Prostate gland (tissue), 2 donors: ENCODE measurements around the gene NR3C1. TPM values are rescaled to one million over a fixed set of nuclear protein-coding genes. Genes with fewer than 3 reads are reported as not detected.

Source experiments
- DNase-seq: peaks from one replicate; pipeline ENCODE4 v3.0.0-alpha.2; 2019; ENCODE audit warnings: low spot score
- H3K27ac ChIP-seq, 2 donors: fragments of 200-600 bp; sonication (generic); 2 replicates each; pipeline ENCODE4 v1.5.1; 2017 to 2019
- H3K27me3 ChIP-seq: fragments of 200-600 bp; sonication (generic); replicated peaks from 2 replicates; pipeline ENCODE4 v1.5.1; 2019; ENCODE audit not compliant: insufficient read depth
- H3K36me3 ChIP-seq, 2 donors: fragments of 200-600 bp; sonication (generic); 1 replicate in 1 of 2; 2 replicates in 1 of 2; pipeline versions ENCODE4 v1.5.1 to v1.8.1; 2017 to 2019
- H3K4me1 ChIP-seq: fragments of 200-600 bp; sonication (generic); replicated peaks from 2 replicates; pipeline ENCODE4 v1.5.1; 2019
- H3K4me3 ChIP-seq, 2 donors: fragments of 200-600 bp; sonication (generic); 2 replicates each; pipeline ENCODE4 v1.5.1; 2017 to 2019
- H3K9me3 ChIP-seq: fragments of 200-600 bp; sonication (generic); 2 replicates; pipeline ENCODE4 v1.5.1; 2017
- POLR2A ChIP-seq: fragments of 450-650 bp; IDR thresholded peaks from one replicate; pipeline ENCODE4 v1.6.1; 2016; ENCODE audit warnings: antibody characterized with exemption, mild to moderate bottlenecking
- POLR2AphosphoS5 ChIP-seq: sonication (generic); formaldehyde crosslinking; IDR thresholded peaks from one replicate; pipeline ENCODE4 v1.6.1; 2017; ENCODE audit warnings: antibody characterized with exemption
- WGBS: methylation state at CpG from one replicate; pipeline ENCODE4 v1.1.5; 2018; 5-methylcytosine and 5-hydroxymethylcytosine counted together
- intact Hi-C: fragments of 100-400 bp; cut with DNase I; formaldehyde crosslinking; loops from one replicate; pipeline ENCODE4 v1.14.2; 2022
- total RNA-seq, 2 donors: library from RNA; depleted of rRNA; stranded (reverse); fragments of >200 nt; gene quantifications; one replicate each; pipeline ENCODE4 v1.1.0, GENCODE V29; 2016
- TF ChIP-seq, protein P1 (sequence below), 4 experiments: fragments of 200-600 bp in 2 of 4; fragments of 450-650 bp in 2 of 4; sonication (generic) in 2 of 4; IDR thresholded peaks; 1 replicate in 3 of 4; 2 replicates in 1 of 4; pipeline ENCODE4 v1.5.1; 2016 to 2019; ENCODE audit warnings: antibody characterized with exemption in 4 of 4, mild to moderate bottlenecking in 2 of 4, moderate library complexity in 2 of 4

Gene NR3C1
- total RNA-seq, 2 donors from 2014 or later: 42.4 to 55.5 TPM

DNA sequence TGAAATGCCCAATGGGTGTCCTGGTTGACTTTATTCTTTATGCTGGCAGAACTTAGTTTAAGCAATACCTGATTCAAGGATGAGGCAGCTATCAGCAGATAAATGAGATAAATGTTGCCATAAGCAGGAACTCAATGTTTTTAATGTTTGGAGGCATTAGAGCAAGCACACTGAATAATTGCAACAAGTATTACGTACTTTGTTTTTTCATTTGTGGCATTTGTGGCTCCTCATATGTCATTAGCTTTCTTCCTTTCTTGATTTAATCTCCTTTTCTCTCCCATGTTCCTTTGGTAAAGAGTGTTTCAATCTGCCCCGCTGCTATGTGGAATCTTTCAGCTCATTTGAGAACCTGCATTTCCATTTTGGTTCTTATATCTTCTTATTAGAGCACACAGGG lies 6.4 kb upstream of the NR3C1 start:
- TF ChIP-seq, protein P1, sequence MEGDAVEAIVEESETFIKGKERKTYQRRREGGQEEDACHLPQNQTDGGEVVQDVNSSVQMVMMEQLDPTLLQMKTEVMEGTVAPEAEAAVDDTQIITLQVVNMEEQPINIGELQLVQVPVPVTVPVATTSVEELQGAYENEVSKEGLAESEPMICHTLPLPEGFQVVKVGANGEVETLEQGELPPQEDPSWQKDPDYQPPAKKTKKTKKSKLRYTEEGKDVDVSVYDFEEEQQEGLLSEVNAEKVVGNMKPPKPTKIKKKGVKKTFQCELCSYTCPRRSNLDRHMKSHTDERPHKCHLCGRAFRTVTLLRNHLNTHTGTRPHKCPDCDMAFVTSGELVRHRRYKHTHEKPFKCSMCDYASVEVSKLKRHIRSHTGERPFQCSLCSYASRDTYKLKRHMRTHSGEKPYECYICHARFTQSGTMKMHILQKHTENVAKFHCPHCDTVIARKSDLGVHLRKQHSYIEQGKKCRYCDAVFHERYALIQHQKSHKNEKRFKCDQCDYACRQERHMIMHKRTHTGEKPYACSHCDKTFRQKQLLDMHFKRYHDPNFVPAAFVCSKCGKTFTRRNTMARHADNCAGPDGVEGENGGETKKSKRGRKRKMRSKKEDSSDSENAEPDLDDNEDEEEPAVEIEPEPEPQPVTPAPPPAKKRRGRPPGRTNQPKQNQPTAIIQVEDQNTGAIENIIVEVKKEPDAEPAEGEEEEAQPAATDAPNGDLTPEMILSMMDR (IDR thresholded peaks at IDR 0.05): no peak
- TF ChIP-seq POLR2A: no peak
- intact Hi-C loops: loop anchor here (5.0 to 10.0 kb wide), 2 partner anchors 185 to 417 kb away; no protein-coding TSS in a partner anchor
- no peak overlapping the region for H3K27ac ChIP-seq
- no peaks in the 10 kb centered on the region for H3K9me3 ChIP-seq
- DNase-seq: no peak
- H3K27me3 ChIP-seq: no peaks in the 10 kb centered on the region
- no peak overlapping the region for H3K4me3 ChIP-seq
- no peaks in the 10 kb centered on the region for H3K4me1 ChIP-seq
- H3K36me3 ChIP-seq: no peaks in the 10 kb centered on the region
- 90% methylated on average over 2 of the region's 2 CpGs for WGBS

DNA sequence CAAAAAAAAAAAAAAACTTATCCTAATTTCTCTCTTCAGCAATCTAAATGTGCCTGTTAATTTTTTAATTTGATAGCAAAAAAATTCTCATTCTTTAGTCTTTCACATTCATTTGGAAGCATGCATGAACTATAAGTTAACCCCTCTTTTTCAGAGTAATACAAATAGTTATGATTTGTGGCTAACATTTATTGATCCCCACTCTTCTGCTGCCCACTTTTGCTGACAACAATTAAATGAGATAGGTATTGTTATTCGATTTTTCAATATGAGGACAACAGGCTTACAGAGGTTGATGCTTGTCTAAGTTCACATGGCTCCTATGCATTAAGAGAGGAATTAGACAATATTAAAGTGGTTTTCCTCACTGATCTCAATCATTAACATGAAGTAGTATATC lies 2.9 kb upstream of the NR3C1 start:
- TF ChIP-seq POLR2AphosphoS5: no peak
- TF ChIP-seq, protein P1 (IDR thresholded peaks at IDR 0.05): no peak
- no peak for TF ChIP-seq POLR2A
- no peaks in the 10 kb centered on the region for H3K4me1 ChIP-seq
- no peaks in the 10 kb centered on the region for H3K9me3 ChIP-seq
- DNase-seq: no peak
- no peaks in the 10 kb centered on the region for H3K36me3 ChIP-seq
- no peak overlapping the region for H3K27ac ChIP-seq
- no peaks in the 10 kb centered on the region for H3K27me3 ChIP-seq
- intact Hi-C loops: loop anchor here (5.0 to 10.0 kb wide), 2 partner anchors 182 to 421 kb away; no protein-coding TSS in a partner anchor
- WGBS: 100% methylated on average over 1 of the region's 1 CpG
- H3K4me3 ChIP-seq: no peak overlapping the region

DNA sequence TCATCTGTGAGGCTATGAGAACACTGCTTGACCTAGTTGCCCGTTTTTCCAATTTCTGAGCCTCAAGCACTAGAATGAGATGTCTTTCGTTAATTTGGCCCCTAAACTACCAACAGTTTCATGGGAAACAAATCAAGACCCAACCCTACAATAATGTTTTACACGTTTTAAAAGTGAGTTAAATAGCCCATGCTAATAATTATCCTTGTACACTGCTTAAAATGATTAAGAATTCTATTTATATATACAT lies 2.3 kb upstream of the NR3C1 start:
- Histone ChIP-seq H3K27ac (peak overlapping the region; percentile 95 to 96), H3K36me3 (no peaks in the 10 kb centered on the region), H3K9me3 (no peaks in the 10 kb centered on the region), H3K4me3 (peak overlapping the region; percentile 83 to 86), H3K27me3 (no peaks in the 10 kb centered on the region), H3K4me1 (no peaks in the 10 kb centered on the region)
- intact Hi-C loops: loop anchor here (2.0 to 10.0 kb wide), 3 partner anchors 181 to 422 kb away; no protein-coding TSS in a partner anchor
- no peak for DNase-seq
- TF ChIP-seq, protein P1 (IDR thresholded peaks at IDR 0.05): no peak
- TF ChIP-seq POLR2AphosphoS5 (no peak), POLR2A (no peak)
- WGBS: 76% methylated on average over 3 of the region's 3 CpGs

DNA sequence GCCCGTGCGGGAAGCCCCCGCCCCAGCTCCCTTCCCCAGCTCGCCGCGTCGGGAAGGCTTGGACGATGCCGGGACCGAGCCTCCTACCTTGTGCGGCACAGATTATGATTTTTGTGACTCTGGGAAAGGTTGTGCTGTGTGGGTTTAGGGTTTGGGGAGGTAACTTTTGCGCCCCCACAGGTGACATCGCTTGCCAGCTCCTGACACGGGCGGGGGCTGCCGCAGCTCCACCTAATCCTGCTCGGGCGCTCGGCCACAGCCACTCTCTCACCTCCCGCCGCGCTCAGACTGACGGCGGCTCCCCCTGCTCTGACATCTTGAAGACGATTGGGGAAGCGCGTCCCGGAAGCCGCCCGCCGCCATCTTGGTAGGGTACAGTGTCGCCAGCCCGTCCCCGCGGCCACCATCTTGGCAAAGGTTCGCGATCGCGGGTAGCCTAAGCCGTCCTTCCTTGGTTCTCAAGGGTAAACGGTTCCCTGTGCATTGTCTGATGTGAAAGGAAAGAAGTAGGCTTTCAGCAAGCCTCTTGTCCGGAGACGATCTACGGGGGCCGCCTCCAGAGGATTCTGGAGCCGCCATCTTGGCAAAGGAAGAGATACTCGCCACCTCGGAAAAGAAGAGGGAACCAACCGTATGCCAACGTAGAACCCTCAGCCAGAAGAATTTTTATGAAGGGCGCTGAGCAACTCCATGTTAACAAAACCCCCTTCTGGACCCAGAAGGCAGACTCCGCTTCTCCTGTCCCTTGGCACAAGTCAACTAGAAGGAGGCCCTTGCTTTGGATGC lies 1.8 kb upstream of the NR3C1 start:
- intact Hi-C loops: loop anchor here (2.0 to 10.0 kb wide), 3 partner anchors 180 to 422 kb away; no protein-coding TSS in a partner anchor
- peak overlapping the region; percentile 83 to 86 for H3K4me3 ChIP-seq
- WGBS: 2% methylated on average over 48 of the region's 52 CpGs

More for the DNA sequence above, 1.8 kb upstream of the NR3C1 start:
- Histone ChIP-seq H3K27me3 (no peaks in the 10 kb centered on the region), H3K36me3 (no peaks in the 10 kb centered on the region), H3K4me1 (no peaks in the 10 kb centered on the region), H3K9me3 (no peaks in the 10 kb centered on the region), H3K27ac (peak overlapping the region; percentile 95 to 96)
- TF ChIP-seq POLR2AphosphoS5: peak; percentile 79
- peak; percentile 32 for TF ChIP-seq POLR2A
- TF ChIP-seq, protein P1 (IDR thresholded peaks at IDR 0.05): peak in 1 of 4 experiments; percentile 27
- peak; percentile 75 for DNase-seq
